IMR-90 (cell line): Measurements from ENCODE around the gene NCS1. TPM values are rescaled to one million over a fixed set of nuclear protein-coding genes. Genes with fewer than 3 reads are reported as not detected.

Experiments
- ATAC-seq: fragments of 200-7000 bp; cut with Tn5 transposase; 2 replicates; pipeline ENCODE4 v1.9.1; 2020; ENCODE audit warnings: low read depth, mild to moderate bottlenecking, moderate library complexity
- BruUV-seq: library from RNA; stranded (reverse); fragments of 400-500 nt; replicated peaks from 2 replicates; lab custom pipeline; 2021; lab: Mats Ljungman, UMichigan
- CTCF ChIA-PET: fragments of 300-600 bp; formaldehyde crosslinking; extraction: SDS; loops from one replicate; lab custom pipeline; 2021; ENCODE audit warnings: antibody characterized with exemption; lab: Yijun Ruan, JAX
- POLR2A ChIA-PET: fragments of 300-600 bp; sonication (Branson Sonifier 250); formaldehyde crosslinking; loops from one replicate; lab custom pipeline; 2022; ENCODE audit warnings: antibody characterized with exemption; ENCODE audit not compliant: unreplicated experiment; lab: Charles Lee
- DNase-seq: peaks from one replicate; pipeline ENCODE4 v3.0.0; 2013
- H2AFZ ChIP-seq: replicated peaks from 2 replicates; pipeline ENCODE3; 2013; ENCODE audit warnings: low read length, mild to moderate bottlenecking; ENCODE audit not compliant: poor library complexity
- H2AK5ac ChIP-seq: 2 replicates; pipeline ENCODE4 v1.6.1; 2013; ENCODE audit warnings: low read depth, low read length, inconsistent platforms
- H2AK9ac ChIP-seq: replicated peaks from 2 replicates; pipeline ENCODE3; 2013; ENCODE audit warnings: mild to moderate bottlenecking, low read depth, low read length, moderate library complexity; ENCODE audit not compliant: poor library complexity
- H2BK120ac ChIP-seq: 2 replicates; pipeline ENCODE4 v1.6.1; 2013; ENCODE audit warnings: low read depth, low read length, inconsistent platforms
- H2BK15ac ChIP-seq: 3 replicates; pipeline ENCODE4 v1.6.1; 2013; ENCODE audit warnings: low read depth, low read length, inconsistent platforms
- H2BK20ac ChIP-seq: 2 replicates; pipeline ENCODE4 v1.6.1; 2013; ENCODE audit warnings: low read depth, mild to moderate bottlenecking, inconsistent platforms, low read length, moderate library complexity
- H2BK5ac ChIP-seq: 2 replicates; pipeline ENCODE4 v1.6.1; 2013; ENCODE audit warnings: mild to moderate bottlenecking, low read depth, low read length, inconsistent platforms; ENCODE audit not compliant: poor library complexity, severe bottlenecking
- H3K14ac ChIP-seq: replicated peaks from 2 replicates; pipeline ENCODE4 v1.6.1; 2013; ENCODE audit warnings: low read depth, low read length, inconsistent platforms
- H3K18ac ChIP-seq: 2 replicates; pipeline ENCODE4 v1.6.1; 2013; ENCODE audit warnings: low read depth, low read length, control low read depth
- H3K23ac ChIP-seq: 2 replicates; pipeline ENCODE4 v1.6.1; 2013; ENCODE audit warnings: low read depth, low read length, inconsistent platforms
- H3K27ac ChIP-seq: 2 replicates; pipeline ENCODE4 v1.5.1; 2013; ENCODE audit warnings: mild to moderate bottlenecking, control low read depth, low read length; ENCODE audit not compliant: insufficient read depth
- H3K27me3 ChIP-seq: 2 replicates; pipeline ENCODE4 v1.6.1; 2013; ENCODE audit warnings: low read length; ENCODE audit not compliant: control insufficient read depth, insufficient read depth
- H3K36me3 ChIP-seq: 2 replicates; pipeline ENCODE4 v1.6.1; 2013; ENCODE audit warnings: low read length, mixed read lengths; ENCODE audit not compliant: control insufficient read depth, insufficient read depth
- H3K4ac ChIP-seq: 2 replicates; pipeline ENCODE4 v1.6.1; 2013; ENCODE audit warnings: low read depth, low read length, inconsistent platforms
- H3K4me1 ChIP-seq: 2 replicates; pipeline ENCODE4 v1.6.1; 2013; ENCODE audit warnings: low read length, mixed read lengths; ENCODE audit not compliant: control insufficient read depth, insufficient read depth
- H3K4me2 ChIP-seq: 2 replicates; pipeline ENCODE4 v1.6.1; 2013; ENCODE audit warnings: low read depth, mild to moderate bottlenecking, control low read depth, low read length, moderate library complexity
- H3K4me3 ChIP-seq: 2 replicates; pipeline ENCODE4 v1.5.1; 2013; ENCODE audit warnings: low read depth, mild to moderate bottlenecking, control low read depth, low read length, moderate library complexity; ENCODE audit not compliant: insufficient read depth
- H3K56ac ChIP-seq: 2 replicates; pipeline ENCODE4 v1.6.1; 2013; ENCODE audit warnings: low read length, inconsistent platforms; ENCODE audit not compliant: insufficient read depth; ENCODE audit errors: extremely low read depth
- H3K79me1 ChIP-seq, 2 experiments: 2 replicates each; pipeline ENCODE4 v1.6.1; 2013; ENCODE audit warnings: low read length in 2 of 2, inconsistent platforms in 1 of 2, low read depth in 1 of 2
- H3K9ac ChIP-seq: 2 replicates; pipeline ENCODE4 v1.6.1; 2013; ENCODE audit warnings: low read depth, low read length, control low read depth
- H3K9me1 ChIP-seq: 2 replicates; pipeline ENCODE4 v1.6.1; 2013; ENCODE audit warnings: low read length, inconsistent platforms; ENCODE audit not compliant: insufficient read depth
- H3K9me3 ChIP-seq: 2 replicates; pipeline ENCODE4 v1.6.1; 2013; ENCODE audit warnings: low read length; ENCODE audit not compliant: control insufficient read depth, insufficient read depth
- H4K20me1 ChIP-seq: 2 replicates; pipeline ENCODE4 v1.6.1; 2013; ENCODE audit warnings: low read length, inconsistent platforms; ENCODE audit not compliant: insufficient read depth
- H4K5ac ChIP-seq: 2 replicates; pipeline ENCODE4 v1.6.1; 2013; ENCODE audit warnings: mild to moderate bottlenecking, low read depth, low read length, control low read depth
- H4K8ac ChIP-seq, 2 experiments: 2 replicates each; pipeline ENCODE4 v1.6.1; 2013; ENCODE audit warnings: low read depth in 2 of 2, low read length in 2 of 2, control low read depth in 1 of 2, inconsistent platforms in 1 of 2
- H4K91ac ChIP-seq: 2 replicates; pipeline ENCODE4 v1.6.1; 2013; ENCODE audit warnings: low read depth, low read length, inconsistent platforms; ENCODE audit not compliant: insufficient read depth
- RCOR1 ChIP-seq: IDR thresholded peaks from 2 replicates; pipeline ENCODE4 v1.6.1; 2012; ENCODE audit warnings: mild to moderate bottlenecking, low read length, improper control_type of control experiment; ENCODE audit not compliant: insufficient replicate concordance
- WGBS, 2 experiments: methylation state at CpG; one replicate each; pipeline versions ENCODE4 v1.1.5 to v1.1.7; 2013; ENCODE audit warnings: missing lambda C conversion rate in 2 of 2; ENCODE audit not compliant: insufficient read length in 1 of 2; ENCODE audit errors: extremely low coverage in 2 of 2; 5-methylcytosine and 5-hydroxymethylcytosine counted together
- dilution Hi-C: fragments of 300-500 bp; cut with HindIII; formaldehyde crosslinking; loops from one replicate; pipeline ENCODE4 v1.14.3; 2018; ENCODE audit warnings: low sequenced_read_pairs; ENCODE audit not compliant: unreplicated experiment
- in situ Hi-C: fragments of 300-500 bp; cut with MboI; formaldehyde crosslinking; loops from 3 replicates; pipeline ENCODE4 v1.14.3; 2019; ENCODE audit warnings: low sequenced_read_pairs, inconsistent platforms, mixed read lengths
- intact Hi-C: fragments of 100-400 bp; cut with micrococcal nuclease; formaldehyde crosslinking; loops from 2 replicates; pipeline ENCODE4 v1.10.0; 2022
- polyA plus RNA-seq, 3 experiments: library from polyadenylated mRNA; depleted of rRNA; stranded (reverse); fragments of >200 nt; gene quantifications; 2 replicates each; pipeline ENCODE4 v1.2.3, GENCODE V29; 2012; ENCODE audit warnings: low replicate concordance in 1 of 3
- total RNA-seq: library from RNA; depleted of rRNA; stranded (reverse); fragments of >200 nt; gene quantifications from 2 replicates; pipeline ENCODE4 v1.2.3, GENCODE V29; 2012
- TF ChIP-seq, protein P1 (sequence below): fragments of 150-350 bp; IDR thresholded peaks from 2 replicates; pipeline ENCODE4 v1.6.1; 2017; ENCODE audit warnings: mild to moderate bottlenecking, antibody characterized with exemption, low read length, low read depth

NCS1 gene
- total and polyA plus RNA-seq, 2 of the 4 experiments (the other 2 are of a cell fraction), result 41.0 to 60.5 TPM

DNA sequence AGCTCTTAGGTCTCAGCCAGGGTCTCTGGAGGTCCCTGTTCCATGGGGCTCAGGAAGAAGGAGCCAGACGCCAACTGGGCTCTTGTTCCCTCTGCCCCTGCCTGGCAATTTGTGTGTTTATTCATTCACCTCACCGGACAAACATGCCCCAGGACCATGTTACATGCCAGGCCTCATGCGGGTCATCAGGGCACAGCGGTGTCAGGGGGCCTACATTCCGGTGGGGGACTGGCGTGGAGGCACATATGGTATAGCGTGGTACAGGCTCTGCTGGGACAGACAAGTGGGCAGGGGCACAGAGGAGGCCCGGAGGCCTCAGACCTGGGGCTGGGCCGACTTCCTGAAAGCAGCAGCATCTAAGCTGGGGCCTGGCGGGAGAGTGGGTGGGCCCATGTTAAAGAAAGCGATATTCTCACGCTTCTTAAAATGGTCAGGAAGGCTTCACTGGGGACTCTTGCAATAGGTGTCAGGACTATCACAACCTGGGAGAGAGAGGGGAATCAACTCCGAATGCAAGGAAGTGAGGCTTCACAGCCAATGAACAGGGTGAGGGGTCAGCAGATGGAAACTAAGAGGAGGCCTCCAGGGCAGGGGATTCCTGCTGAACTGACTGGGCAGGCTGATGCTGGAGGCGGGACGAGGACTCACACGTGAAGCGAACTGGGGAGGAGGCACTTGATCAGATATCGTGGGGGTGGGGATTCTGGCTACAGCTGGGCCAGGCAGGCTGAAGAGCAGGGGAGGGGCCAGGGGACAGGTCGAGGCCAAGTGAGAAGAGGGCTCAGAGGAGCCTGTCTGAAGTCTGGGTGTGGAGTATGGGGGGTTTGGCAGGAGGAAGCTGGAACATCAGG, 41.9 kb downstream of the NCS1 start:
- peak overlapping the region; percentile 29 for H2AK9ac ChIP-seq
- POLR2A ChIA-PET, result no interaction called here
- no peak overlapping the region for H3K14ac ChIP-seq
- H3K9me3 ChIP-seq, result no peaks in the 10 kb centered on the region
- no peak overlapping the region; the same call in 1 of the 2 replicates for H3K4me2 ChIP-seq
- no peak overlapping the region for H4K91ac ChIP-seq
- BruUV-seq, result no TSS peak
- ATAC-seq, result peak; percentile 49
- no peak overlapping the region for H3K4ac ChIP-seq
- no peak overlapping the region for H3K18ac ChIP-seq
- peaks cover 53% of the 10 kb centered on the region for H4K20me1 ChIP-seq
- H4K8ac ChIP-seq, result no peak overlapping the region
- WGBS, 2 experiments, result 62% methylated on average over 12 of the region's 19 CpGs; no CpG with 5 or more reads in 1 of the 2 experiments
- in situ Hi-C loops (no loop called here), intact Hi-C loops (no loop called here), dilution Hi-C loops (no loop called here)
- no peak for TF ChIP-seq RCOR1
- TF ChIP-seq, protein P1, sequence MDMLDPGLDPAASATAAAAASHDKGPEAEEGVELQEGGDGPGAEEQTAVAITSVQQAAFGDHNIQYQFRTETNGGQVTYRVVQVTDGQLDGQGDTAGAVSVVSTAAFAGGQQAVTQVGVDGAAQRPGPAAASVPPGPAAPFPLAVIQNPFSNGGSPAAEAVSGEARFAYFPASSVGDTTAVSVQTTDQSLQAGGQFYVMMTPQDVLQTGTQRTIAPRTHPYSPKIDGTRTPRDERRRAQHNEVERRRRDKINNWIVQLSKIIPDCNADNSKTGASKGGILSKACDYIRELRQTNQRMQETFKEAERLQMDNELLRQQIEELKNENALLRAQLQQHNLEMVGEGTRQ, result 0 out of 2 replicates have a peak, but pooled peaks have one; percentile 12
- CTCF ChIA-PET, result no interaction called here
- peaks cover 14% of the 10 kb centered on the region for H3K36me3 ChIP-seq
- peaks cover 17% of the 10 kb centered on the region for H3K4me1 ChIP-seq
- H2BK15ac ChIP-seq, result no peak overlapping the region
- H3K79me1 ChIP-seq, result peaks cover 25 to 89% of the 10 kb centered on the region in 2 experiments
- no peak overlapping the region for H2BK20ac ChIP-seq
- no peak overlapping the region for H3K23ac ChIP-seq
- H2BK120ac ChIP-seq, result no peak overlapping the region
- no peaks in the 10 kb centered on the region for H3K27me3 ChIP-seq
- H3K56ac ChIP-seq, result no peak overlapping the region
- peak; percentile 31 for DNase-seq
- H3K9me1 ChIP-seq, result peaks cover 11% of the 10 kb centered on the region
- no peak overlapping the region for H3K27ac ChIP-seq
- H3K9ac ChIP-seq, result no peak overlapping the region
- 0 out of 2 replicates have a peak overlapping the region, but pooled peaks have one; percentile 43 for H2AK5ac ChIP-seq
- H3K4me3 ChIP-seq, result no peak overlapping the region
- H2BK5ac ChIP-seq, result no peak overlapping the region
- H2AFZ ChIP-seq, result peak overlapping the region; percentile 27
- no peak overlapping the region for H4K5ac ChIP-seq
